CD14-positive monocyte (primary cell): ENCODE data around the gene TMEM167B. TPM values are rescaled to one million over a fixed set of nuclear protein-coding genes. Genes with fewer than 3 reads are reported as not detected.

Experiments used
- DNase-seq, 3 donors: peaks; one replicate each; pipeline ENCODE4 v3.0.0-alpha.2; 2011 to 2022
- H2AFZ ChIP-seq: 2 replicates; pipeline ENCODE4 v1.6.0; 2012; ENCODE audit warnings: mild to moderate bottlenecking, low read depth, low read length, inconsistent platforms; ENCODE audit not compliant: insufficient read depth, poor library complexity, severe bottlenecking
- H3K27ac ChIP-seq, 2 donors: 1 replicate in 1 of 2; 2 replicates in 1 of 2; pipeline ENCODE4 v1.5.1; 2012 to 2013; ENCODE audit warnings: low read length in 2 of 2, control low read depth in 1 of 2, inconsistent platforms in 1 of 2, low read depth in 1 of 2, mild to moderate bottlenecking in 1 of 2
- H3K27me3 ChIP-seq, 2 donors: one replicate each; pipeline versions ENCODE4 v1.6.0 to v1.6.1; 2011 to 2013; ENCODE audit warnings: low read length in 2 of 2; ENCODE audit not compliant: control insufficient read depth in 2 of 2, insufficient read depth in 2 of 2
- H3K36me3 ChIP-seq, 2 donors: replicated peaks in 1 of 2; 1 replicate in 1 of 2; 2 replicates in 1 of 2; pipeline versions ENCODE4 v1.5.1 to v1.6.1; 2012 to 2013; ENCODE audit warnings: low read length in 2 of 2, control low read depth in 1 of 2, inconsistent platforms in 1 of 2, mild to moderate bottlenecking in 1 of 2; ENCODE audit not compliant: insufficient read depth in 2 of 2, control insufficient read depth in 1 of 2
- H3K4me1 ChIP-seq, 2 donors: 1 replicate in 1 of 2; 2 replicates in 1 of 2; pipeline versions ENCODE4 v1.5.1 to v1.6.1; 2012 to 2013; ENCODE audit warnings: low read length in 2 of 2, control low read depth in 1 of 2, inconsistent platforms in 1 of 2, mild to moderate bottlenecking in 1 of 2, moderate library complexity in 1 of 2; ENCODE audit not compliant: insufficient read depth in 2 of 2, control insufficient read depth in 1 of 2
- H3K4me2 ChIP-seq: replicated peaks from 2 replicates; pipeline ENCODE3; 2012; ENCODE audit warnings: low read length, moderate library complexity, mild to moderate bottlenecking; ENCODE audit not compliant: poor library complexity, severe bottlenecking; ENCODE audit errors: extremely low read depth
- H3K4me3 ChIP-seq, 3 experiments: fragments of 200-600 bp in 1 of 3; sonication (generic) in 1 of 3; replicated peaks in 1 of 3; 1 replicate in 2 of 3; 2 replicates in 1 of 3; pipeline ENCODE4 v1.5.1; 2011 to 2013; ENCODE audit warnings: low read length in 3 of 3, mild to moderate bottlenecking in 3 of 3, control low read depth in 2 of 3, low read depth in 2 of 3, inconsistent platforms in 1 of 3, moderate library complexity in 1 of 3
- H3K79me2 ChIP-seq: 2 replicates; pipeline ENCODE4 v1.6.0; 2012; ENCODE audit warnings: mild to moderate bottlenecking, control low read depth, inconsistent platforms, low read length, moderate library complexity; ENCODE audit not compliant: insufficient read depth
- H3K9ac ChIP-seq: 2 replicates; pipeline ENCODE4 v1.6.0; 2017; ENCODE audit warnings: low read length, mild to moderate bottlenecking; ENCODE audit not compliant: insufficient read depth, poor library complexity, severe bottlenecking
- H3K9me3 ChIP-seq, 2 donors: replicated peaks in 1 of 2; 1 replicate in 1 of 2; 2 replicates in 1 of 2; pipeline versions ENCODE4 v1.5.1 to v1.6.1; 2012 to 2013; ENCODE audit warnings: low read length in 2 of 2, control low read depth in 1 of 2; ENCODE audit not compliant: control insufficient read depth in 1 of 2, insufficient read depth in 1 of 2
- H4K20me1 ChIP-seq: 2 replicates; pipeline ENCODE4 v1.6.0; 2012; ENCODE audit warnings: mild to moderate bottlenecking, low read length, control low read depth, moderate library complexity; ENCODE audit not compliant: insufficient read depth
- H3K27ac Mint-ChIP-seq, 7 donors: one replicate each; pipeline ENCODE4 v1.8.0; 2020; ENCODE audit warnings: mild to moderate bottlenecking in 7 of 7, mixed read lengths in 7 of 7, moderate library complexity in 6 of 7, inconsistent platforms in 2 of 7
- H3K27me3 Mint-ChIP-seq, 3 donors: one replicate each; pipeline ENCODE4 v1.8.0; 2021 to 2022; ENCODE audit warnings: low read depth in 3 of 3, mild to moderate bottlenecking in 3 of 3, mixed read lengths in 3 of 3, moderate library complexity in 3 of 3, inconsistent platforms in 1 of 3
- H3K36me3 Mint-ChIP-seq, 2 donors: one replicate each; pipeline ENCODE4 v1.8.0; 2020; ENCODE audit warnings: mixed read lengths in 2 of 2, inconsistent platforms in 1 of 2, mild to moderate bottlenecking in 1 of 2
- H3K4me1 Mint-ChIP-seq: one replicate; pipeline ENCODE4 v1.8.0; 2020; ENCODE audit warnings: mild to moderate bottlenecking, mixed read lengths
- H3K4me3 Mint-ChIP-seq, 2 donors: one replicate each; pipeline ENCODE4 v1.8.0; 2020; ENCODE audit warnings: mild to moderate bottlenecking in 2 of 2, mixed read lengths in 2 of 2, moderate library complexity in 1 of 2
- H3K9me3 Mint-ChIP-seq, 7 donors: one replicate each; pipeline ENCODE4 v1.8.0; 2020 to 2022; ENCODE audit warnings: mixed read lengths in 7 of 7, mild to moderate bottlenecking in 6 of 7, moderate library complexity in 6 of 7, inconsistent platforms in 2 of 7
- CTCF ChIP-seq: fragments of 200-600 bp; IDR thresholded peaks from one replicate; pipeline ENCODE4 v1.8.0; 2022; ENCODE audit warnings: antibody characterized with exemption, mild to moderate bottlenecking
- WGBS: methylation state at CpG from one replicate; pipeline ENCODE4 v1.1.5; 2013; ENCODE audit warnings: missing lambda C conversion rate; ENCODE audit not compliant: insufficient coverage; 5-methylcytosine and 5-hydroxymethylcytosine counted together
- intact Hi-C, 2 donors: fragments of 100-400 bp; cut with micrococcal nuclease; formaldehyde crosslinking; loops; one replicate each; pipeline versions ENCODE4 v1.15.0 to v1.15.1; 2023
- polyA plus RNA-seq, 3 donors: library from polyadenylated mRNA; depleted of rRNA in 1 of 3; unstranded in 2 of 3; stranded (reverse) in 1 of 3; fragments of 300-500 nt in 2 of 3; fragments of >200 nt in 1 of 3; fragmentation: Illumina TruSeq in 2 of 3; gene quantifications; 1 replicate in 2 of 3; 2 replicates in 1 of 3; pipeline ENCODE4 v1.2.3, GENCODE V29; 2012 to 2021

TMEM167B gene
- polyA plus RNA-seq, 3 donors: 39.2 to 50.8 (median 43.3) TPM

DNA sequence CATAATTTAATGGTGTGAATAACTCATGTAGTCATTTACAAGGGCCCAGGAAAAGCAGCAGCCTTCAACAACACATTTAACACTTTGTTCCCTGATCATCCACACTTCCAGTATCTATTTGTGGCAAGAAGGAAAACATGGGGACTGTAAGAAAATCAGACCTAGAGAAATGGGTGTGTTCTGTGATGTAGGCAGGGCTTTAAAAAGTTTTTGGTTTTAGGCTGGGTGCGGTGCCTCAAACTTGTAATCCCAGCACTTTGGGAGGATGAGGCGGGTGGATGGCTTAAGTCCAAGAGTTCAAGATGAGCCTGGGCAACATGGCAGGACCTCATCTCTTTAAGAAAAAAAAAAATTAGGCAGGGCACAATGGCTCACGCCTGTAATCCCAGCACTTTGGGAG lies 34.5 kb upstream of the TMEM167B start:
- H3K4me1 Mint-ChIP-seq: no peaks in the 10 kb centered on the region
- no peak overlapping the region for H2AFZ ChIP-seq
- H4K20me1 ChIP-seq: no peaks in the 10 kb centered on the region
- H3K36me3 Mint-ChIP-seq: peaks cover 0 to 2% of the 10 kb centered on the region in 2 donors
- no peak overlapping the region for H3K4me3 Mint-ChIP-seq
- peaks cover 2 to 6% (median 5%) of the 10 kb centered on the region in 3 donors for H3K27me3 Mint-ChIP-seq
- H3K9me3 Mint-ChIP-seq: peaks cover 0 to 9% (median 5%) of the 10 kb centered on the region in 7 donors
- H3K27ac Mint-ChIP-seq: no peak overlapping the region
- no peak for DNase-seq
- 100% methylated on average over 2 of the region's 3 CpGs for WGBS
- intact Hi-C loops: no loop called here
- no peak overlapping the region for H3K9ac ChIP-seq
- no peak for TF ChIP-seq CTCF
- no peaks in the 10 kb centered on the region for H3K79me2 ChIP-seq
- H3K27me3 ChIP-seq: no peaks in the 10 kb centered on the region
- H3K27ac ChIP-seq: no peak overlapping the region
- no peaks in the 10 kb centered on the region for H3K36me3 ChIP-seq
- no peak overlapping the region for H3K4me3 ChIP-seq
- H3K9me3 ChIP-seq: no peaks in the 10 kb centered on the region
- H3K4me1 ChIP-seq: no peaks in the 10 kb centered on the region
- H3K4me2 ChIP-seq: no peak overlapping the region

DNA sequence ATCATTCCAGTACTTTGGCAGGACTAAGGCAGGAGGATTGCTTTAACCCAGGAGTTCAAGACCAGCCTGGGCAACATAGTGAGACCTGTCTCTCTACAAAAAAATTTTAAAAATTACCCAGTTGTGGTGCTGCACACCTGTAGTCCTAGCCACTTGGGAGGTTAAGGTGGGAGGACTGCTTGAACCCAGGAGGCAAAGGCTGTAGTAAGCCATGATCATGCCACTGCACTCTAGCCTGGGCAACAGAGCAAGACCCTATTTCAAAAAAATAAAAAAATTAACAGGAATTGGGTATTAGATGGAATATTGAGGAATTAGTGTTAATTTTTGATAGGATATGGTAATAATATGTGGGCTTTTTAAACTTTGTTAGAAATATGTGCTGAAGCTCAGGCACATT lies 31.5 kb upstream of the TMEM167B start:
- Histone ChIP-seq H3K4me3 (no peak overlapping the region), H3K4me2 (no peak overlapping the region), H3K4me1 (no peaks in the 10 kb centered on the region), H3K79me2 (no peaks in the 10 kb centered on the region), H3K27ac (no peak overlapping the region), H3K36me3 (peaks cover 6 to 20% of the 10 kb centered on the region in 2 donors), H2AFZ (no peak overlapping the region), H3K27me3 (no peaks in the 10 kb centered on the region), H3K9me3 (no peaks in the 10 kb centered on the region), H4K20me1 (no peaks in the 10 kb centered on the region), H3K9ac (no peak overlapping the region)
- peaks cover 2 to 5% (median 2%) of the 10 kb centered on the region in 3 donors for H3K27me3 Mint-ChIP-seq
- H3K4me3 Mint-ChIP-seq: no peak overlapping the region
- no peak for DNase-seq
- H3K9me3 Mint-ChIP-seq: peaks cover 0 to 3% (median 0%) of the 10 kb centered on the region in 7 donors
- H3K4me1 Mint-ChIP-seq: no peaks in the 10 kb centered on the region
- intact Hi-C loops: no loop called here
- no peak for TF ChIP-seq CTCF
- H3K27ac Mint-ChIP-seq: peak overlapping the region in 1 of 7 donors; percentile 43
- peaks cover 5 to 16% of the 10 kb centered on the region in 2 donors for H3K36me3 Mint-ChIP-seq
